COLO668 (cell line): ENCODE measurements around the gene KSR1.

ENCODE experiments used
- DNase-seq: peaks from one replicate; lab custom pipeline; 2025; ENCODE audit not compliant: unreplicated experiment; lab: John Stamatoyannopoulos, UW

KSR1 gene

DNA sequence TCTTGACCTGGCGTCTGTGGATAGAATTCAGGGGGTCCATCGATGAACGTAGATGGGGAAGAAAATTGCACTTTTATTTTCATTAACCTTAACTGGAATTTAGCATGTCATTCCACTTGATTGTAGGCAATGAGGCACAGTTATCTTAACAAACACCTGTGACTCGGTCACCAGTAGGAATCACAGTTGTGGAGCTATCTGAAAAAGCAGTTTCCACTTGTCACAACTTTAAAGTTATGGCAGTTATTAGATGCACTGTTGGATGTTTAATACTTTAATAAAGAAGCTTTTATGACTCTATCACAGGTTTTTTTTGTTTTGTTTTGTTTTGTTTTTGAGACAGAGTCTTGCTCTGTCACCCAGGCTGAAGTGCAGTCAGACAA lies 91.0 kb downstream of the KSR1 start:
- no peak for DNase-seq

DNA sequence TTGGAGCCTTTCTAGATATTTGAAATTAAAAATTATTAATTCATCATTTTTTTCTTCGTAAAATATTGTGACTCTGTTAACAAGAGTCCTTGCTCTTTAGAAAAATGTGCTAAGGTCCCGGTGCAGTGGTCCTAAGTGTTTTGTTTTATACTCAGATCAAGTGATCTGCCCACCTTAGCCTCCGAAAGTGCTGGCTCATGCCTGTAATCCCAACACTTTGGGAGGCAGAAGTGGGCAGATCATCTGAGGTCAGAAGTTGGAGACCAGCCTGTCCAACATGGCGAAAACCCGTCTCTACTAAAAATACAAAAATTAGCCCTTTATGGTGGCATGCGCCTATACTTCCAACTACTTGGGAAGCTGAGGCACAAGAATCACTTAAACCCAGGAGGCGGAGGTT lies 92.1 kb downstream of the KSR1 start:
- DNase-seq, result no peak

DNA sequence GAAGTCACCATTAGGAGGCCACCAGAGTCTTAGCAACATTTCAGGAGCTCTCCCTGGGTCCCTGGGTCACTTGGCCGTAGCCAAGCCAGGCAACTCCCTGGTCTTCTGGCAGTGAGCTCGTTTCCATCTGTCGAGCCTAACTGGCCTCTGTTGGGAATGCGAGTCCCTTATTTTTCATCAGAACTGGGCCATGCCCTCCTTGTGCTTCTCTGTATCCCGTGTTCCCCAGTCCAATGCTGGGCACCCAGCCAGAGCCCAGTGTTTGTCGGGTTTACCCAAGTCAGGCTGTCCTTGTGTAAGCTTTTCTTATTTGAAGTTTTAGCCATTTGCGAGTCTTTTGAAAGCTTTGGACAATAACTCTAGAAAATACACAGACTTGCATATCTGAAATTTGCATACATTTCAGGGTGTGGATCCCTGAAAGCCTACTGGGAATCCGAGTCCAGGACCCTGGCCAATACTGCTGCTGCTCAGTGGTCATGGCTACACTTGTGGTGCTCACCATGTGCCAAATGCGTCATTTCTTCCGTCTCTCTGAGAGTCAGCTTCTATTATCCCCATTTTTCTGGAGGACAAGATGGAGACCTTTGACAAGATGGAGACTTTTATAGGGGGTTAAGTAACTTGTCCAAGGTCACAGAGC lies 93.1 kb downstream of the KSR1 start:
- no peak for DNase-seq

DNA sequence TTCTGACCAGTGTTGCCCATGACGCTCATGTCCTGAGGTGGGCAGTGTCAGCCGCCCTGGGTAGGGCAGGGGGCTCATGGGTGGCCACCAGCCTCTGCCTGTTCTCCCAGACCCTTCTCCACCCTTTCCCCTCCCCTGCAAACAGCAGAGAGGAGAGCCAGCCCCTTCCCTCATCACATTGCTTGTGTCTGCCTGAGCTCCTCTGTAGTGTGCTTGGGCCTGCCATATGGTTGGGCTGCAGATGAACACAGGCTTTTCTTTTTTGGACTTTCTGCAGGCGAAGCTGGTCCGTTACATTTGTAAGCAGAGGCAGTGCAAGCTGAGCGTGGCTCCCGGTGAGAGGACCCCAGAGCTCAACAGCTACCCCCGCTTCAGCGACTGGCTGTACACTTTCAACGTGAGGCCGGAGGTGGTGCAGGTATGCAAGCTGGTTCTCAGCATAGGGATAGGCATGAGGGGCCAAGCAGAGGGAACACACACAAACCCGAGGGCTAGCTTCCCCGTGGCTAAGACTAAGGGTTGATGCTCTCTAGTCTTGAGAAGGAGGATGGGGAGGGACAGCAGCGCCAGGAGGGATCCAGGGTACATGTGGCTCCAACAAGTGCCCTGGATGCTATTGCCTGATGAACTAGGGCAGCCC lies 94.2 kb downstream of the KSR1 start:
- DNase-seq, result no peak

DNA sequence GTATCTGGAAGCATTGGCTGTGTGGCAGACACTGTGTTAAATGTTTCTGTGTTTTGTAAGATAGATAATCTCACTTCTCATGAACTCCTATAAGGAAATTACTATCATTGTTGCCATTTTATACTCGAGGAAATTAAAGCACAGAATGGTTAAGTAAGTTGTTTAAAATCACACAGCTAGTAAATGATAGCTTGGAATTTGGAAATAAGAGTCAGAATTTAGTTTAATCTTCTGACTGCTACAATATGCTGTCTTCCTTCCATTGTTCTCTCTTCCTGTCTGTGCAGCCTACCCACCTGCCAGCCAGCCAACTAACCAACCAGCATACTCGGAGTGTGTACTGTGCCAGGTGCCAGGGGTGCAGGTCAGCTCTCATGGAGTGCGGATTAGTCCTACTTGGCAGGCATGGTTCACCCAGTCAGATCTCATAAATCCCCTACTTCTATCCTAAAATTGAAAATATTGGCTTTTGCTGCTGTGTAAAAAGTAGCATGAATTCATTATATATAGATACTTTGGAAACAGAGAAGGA lies 94.8 kb downstream of the KSR1 start:
- peak; percentile 46 for DNase-seq

DNA sequence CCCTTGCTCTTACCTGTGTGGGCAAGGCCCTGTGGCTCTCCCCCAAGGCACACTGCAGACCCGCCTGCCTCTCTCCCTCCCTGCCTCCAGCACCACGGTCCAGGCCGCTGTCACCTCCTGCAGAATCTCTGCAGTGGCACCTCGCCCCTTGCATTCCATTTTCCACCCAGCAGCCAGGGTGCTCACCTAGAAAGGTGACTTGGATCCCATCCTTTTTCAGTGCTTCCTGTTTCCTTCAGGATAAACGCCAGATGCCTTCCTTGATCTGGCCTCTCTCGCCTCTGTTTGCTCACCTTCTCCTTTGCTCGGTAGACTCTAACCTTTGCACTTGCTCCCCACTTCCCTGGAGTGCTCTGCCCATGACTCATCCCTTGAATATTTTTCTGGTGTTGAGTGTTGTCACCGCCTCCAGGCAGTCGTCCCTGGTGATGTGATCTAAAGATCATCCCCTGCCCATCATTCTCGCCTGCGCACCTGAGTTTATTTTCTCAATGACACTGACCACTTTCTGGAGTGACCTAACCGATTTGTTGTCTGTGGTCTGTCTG lies 95.5 kb downstream of the KSR1 start:
- DNase-seq, result peak; percentile 28

DNA sequence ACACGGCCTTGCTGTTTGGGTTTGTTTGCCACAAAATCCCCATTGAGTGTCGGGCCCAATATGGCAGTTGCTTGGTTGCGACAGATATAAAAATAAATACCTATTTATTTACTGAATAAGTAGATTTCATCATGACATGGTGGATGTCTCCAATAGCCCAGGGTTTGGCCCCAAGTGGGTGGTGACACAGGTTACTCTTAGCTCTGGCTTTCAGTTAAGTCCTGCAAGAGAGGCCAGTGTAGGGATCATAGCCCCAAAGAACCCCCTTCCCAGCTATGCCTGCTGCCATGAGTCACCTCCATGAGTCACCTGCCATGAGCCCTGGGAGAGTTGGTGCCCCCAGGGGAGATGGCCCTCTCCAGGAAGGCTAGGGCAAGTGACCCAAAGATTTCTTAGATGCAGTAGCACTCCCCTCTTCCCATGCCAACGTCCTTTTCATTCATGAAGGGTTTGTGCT lies 96.1 kb downstream of the KSR1 start:
- peak; percentile 28 for DNase-seq

DNA sequence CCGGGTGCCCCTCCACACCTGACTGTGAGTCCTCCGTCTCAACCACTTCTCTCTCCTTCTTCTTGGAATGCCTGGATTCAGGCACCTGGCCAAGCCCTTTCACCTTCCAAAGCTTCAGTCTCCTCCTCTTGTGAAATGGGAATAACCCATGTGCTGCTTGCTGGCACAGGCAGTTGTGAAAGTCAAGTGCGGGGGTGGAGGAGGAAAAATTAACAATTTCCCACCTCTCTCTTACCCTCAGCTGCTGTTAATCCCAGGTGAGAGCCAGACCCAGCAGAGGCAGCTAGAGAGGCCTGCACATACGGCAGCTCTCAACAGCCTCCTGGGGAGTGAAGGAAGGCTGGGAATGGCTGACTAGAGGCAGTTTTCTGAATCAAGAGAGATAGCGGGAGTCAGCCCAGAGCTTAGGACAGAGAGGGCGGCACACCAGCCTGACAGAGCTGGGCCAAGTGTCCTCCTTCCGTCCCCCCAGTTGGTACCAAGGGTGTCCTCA lies 96.8 kb downstream of the KSR1 start:
- DNase-seq, result no peak

DNA sequence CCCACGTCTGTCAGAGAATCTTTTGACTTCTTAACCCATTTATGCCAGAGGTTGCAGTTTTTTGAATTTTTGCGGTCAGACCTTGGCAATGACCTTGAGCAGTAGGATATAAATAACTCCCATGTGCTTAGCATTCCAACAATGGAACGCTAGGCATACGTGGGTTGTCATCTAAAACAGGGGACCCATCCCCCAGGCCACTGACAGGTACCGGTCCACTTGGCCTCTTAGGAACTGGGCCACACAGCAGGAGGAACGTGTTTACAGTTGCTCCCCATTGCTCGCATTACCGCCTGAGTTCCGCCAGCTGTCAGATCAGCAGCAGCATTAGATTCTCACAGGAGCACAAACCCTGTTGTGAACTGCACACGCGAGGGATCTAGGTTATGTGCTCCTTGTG lies 97.9 kb downstream of the KSR1 start:
- no peak for DNase-seq

DNA sequence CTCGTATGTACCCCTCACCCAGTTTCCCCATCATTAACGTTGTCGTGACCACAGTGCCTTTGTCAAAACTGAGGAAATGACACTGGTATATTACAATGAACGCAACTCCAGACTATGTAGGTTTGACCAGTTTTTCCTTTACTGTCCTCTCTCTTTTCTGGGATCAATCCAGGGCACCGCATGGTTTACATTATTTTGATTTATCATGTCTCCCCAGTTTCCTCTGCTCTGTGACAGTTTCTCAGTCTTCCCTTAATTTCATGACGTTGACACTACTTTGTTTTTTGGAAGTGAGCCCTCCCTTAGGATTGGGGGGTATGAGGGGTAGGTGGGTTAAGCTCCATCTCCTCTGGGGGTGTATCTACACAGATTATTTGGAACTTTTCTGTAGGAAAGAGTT lies 98.7 kb downstream of the KSR1 start:
- no peak for DNase-seq

DNA sequence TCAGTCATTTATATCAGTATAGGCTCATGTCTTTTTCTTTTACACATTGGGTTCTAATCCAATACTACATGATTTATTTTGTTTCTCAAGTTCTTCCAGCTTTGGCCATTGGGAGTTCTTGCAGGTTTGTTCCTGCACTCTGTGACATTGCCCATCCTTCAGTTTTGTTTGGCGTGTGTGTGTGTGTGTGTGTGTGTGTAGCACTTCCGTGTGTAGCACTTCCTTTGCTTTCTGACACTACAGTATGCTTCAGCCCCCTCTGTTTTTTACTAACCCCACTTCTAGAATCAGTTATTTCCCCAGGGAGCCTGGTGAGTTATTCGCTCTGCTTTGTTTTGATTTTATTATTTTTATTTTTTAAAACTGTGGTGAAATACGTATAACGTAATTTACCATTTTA lies 99.1 kb downstream of the KSR1 start:
- no peak for DNase-seq

DNA sequence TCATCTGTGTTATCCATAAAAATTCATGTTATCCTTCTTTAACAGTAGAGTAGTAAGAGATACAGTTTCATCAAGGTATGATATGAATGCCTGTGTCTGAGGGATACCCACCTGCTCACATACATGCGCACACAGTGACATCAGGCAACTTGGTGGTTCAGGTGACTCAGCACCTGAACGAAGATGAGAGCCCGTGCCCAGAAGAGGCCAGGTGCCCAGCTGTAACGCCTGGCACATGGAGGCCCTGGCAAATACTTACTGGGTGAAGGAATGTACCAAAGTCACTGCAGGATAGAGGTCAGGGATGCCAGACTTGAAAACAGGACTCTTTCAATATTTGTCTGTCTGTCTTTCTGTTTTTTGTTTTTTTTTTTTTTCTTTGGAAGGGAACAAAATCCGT lies 102.1 kb downstream of the KSR1 start:
- DNase-seq, result peak; percentile 58

DNA sequence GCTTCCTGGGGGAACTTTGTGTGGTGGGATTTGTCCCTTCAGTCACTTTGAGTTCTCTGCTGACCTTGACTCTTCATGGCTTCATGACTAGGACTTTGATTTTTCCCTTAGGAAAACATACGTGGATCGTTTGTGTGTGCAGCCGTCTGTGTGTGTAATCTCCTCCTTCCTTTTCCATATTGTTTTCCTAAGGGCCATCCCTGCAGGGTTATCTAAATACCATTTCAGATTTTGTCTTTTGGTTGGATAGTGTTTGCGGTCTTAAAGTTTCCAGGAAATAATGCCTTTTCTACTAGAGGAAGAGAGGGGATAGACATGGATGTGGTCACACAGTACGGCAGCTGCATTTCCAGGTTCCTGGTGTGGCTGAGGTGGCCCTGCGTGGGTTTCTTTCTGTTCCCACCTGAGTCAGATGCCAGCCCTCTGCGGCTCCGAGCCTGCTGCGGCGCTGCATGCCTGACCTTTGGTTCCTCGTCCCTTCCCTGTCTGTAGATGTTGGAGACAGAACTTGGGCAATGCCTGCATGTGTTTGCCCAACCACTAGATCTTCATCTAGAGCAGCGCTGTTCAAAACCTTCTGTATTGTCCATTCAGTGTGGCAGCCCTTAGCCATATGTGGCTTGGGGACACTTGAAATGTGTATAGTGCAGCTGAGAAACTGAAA lies 102.7 kb downstream of the KSR1 start:
- DNase-seq, result no peak

DNA sequence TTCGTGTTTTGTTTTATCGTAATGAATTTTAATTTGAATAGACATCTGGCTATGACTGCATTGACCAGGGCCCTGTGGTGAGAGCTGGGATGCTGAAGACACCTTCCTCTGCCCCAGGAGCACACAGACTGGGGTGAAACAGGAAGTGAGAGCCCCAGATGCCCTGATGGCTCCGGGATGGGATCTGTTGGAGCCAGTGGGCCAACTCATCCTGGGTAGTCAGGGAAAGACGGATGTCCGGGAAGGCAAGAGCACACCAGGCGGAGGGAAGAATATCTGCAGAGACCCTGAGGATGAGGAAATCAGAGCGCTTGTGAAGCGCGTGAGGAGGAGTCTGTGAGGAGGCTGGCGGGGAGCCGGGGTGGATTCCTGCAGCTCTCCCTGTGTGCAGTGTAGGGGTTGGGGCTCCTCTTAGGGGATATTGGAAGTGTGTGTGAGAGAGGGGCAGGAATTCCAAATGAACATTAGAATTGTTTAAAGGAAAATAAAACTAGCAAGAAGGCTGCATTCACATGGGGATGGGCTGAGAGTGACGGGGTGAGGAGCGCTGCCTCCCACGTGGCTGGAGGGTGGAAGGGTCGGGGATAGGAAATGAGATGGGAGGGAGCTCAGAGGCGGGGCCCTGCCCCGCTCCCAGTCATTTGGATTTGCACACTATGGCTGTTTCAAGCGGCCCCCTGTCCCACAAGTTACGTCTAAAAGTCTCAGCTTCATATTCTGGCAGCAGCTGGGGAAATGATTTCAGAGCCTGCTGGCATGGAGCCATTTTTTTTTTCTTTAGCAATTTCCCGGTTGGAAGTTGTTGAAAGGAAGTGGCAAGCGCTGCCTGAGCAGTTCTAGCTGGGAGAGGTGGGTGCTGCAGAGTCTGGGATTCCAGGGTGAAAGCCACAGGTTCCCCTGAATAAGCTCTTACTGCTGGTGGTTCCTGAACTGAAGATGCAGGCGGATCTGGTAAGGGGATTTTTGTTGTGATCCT lies 103.5 kb downstream of the KSR1 start:
- DNase-seq, result peak; percentile 7

DNA sequence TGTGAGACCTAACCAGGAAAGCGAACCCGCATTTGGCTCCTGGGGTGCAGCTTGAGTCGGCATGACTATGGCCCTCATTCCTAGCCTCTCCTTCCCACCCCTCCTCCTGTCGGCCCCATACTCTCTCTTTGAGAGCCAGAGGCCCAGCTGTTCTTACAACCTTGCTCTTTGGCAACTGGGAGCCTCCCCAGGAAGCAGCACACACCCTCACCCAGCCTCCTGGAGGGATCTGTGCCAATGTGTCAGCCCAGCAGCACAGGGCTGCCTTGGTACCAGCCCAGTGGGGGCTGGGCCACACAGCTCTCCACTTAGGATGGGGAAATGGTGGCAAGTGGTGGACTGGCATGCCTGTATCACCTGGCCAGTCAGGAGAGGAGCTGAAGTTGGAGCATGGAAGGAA lies 104.4 kb downstream of the KSR1 start:
- no peak for DNase-seq

DNA sequence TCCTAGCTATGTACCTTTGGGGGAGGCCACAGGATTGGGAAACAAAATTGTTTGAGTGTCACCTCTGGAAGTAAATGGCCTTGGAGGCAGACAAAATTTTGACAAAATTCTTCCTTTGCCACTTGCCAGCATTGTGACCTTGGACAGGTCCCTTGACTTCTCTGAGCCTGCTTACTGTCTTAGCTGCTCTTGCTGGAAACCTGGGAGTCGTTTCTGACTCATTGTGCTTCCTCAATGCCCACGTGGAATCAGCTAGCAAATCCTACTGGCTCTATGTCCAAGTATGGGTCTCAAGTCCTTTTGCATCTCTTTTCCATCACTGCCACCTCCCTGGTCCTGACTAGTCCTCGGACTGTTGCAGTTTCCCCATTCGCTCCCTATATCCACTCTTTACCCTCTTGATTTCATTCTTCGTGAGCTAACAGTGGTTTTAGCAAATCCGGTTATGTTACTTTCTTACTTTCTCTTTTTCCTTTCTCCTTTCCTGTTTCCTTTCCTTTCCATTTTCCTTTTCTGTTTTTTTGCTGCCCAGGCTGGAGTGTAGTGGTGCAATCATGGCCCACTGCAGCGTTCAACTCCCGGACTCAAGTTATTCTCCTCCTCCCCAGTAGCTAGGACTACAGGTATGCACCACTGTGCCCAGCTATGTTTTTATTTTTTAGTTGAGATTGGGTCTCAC lies 106.7 kb downstream of the KSR1 start:
- DNase-seq, result no peak

DNA sequence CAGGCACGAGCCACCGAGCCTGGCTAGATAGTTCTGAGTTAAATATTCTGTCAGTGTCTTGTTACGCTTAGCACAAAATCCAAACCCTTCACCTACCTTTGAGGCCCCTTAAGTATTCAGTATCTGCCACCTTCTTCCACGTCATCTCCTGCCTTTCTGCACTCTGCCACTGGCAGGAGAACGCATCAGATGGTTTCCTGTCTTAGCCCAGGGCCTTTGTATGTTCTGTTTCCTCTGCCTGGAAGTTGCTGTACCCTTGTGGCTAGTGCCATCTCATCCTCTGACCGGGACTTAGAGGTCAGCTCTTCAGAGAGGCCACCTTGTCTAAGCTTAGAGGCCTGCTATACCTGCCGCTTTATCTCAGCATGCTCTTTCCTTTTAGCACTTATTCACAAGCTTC lies 107.3 kb downstream of the KSR1 start:
- DNase-seq, result no peak

DNA sequence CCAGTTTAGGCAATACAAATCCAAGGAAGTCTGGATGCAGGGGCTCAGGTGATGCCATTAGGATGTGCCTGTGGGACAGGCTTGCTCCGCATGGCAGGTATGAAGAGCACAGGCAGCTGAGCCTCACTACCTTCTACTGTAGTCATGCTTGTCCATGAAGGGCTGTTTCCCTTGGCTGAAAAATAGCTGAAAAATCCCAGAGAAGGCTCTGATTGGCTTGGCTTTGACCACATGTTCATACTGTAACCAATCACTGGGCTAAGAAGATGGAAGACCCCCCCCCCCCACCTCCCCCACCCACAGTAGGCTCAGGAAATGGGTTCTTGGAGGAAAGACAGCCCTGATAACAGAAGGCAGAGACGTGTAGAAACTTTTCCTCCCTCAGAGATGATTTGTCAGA lies 108.2 kb downstream of the KSR1 start:
- no peak for DNase-seq

DNA sequence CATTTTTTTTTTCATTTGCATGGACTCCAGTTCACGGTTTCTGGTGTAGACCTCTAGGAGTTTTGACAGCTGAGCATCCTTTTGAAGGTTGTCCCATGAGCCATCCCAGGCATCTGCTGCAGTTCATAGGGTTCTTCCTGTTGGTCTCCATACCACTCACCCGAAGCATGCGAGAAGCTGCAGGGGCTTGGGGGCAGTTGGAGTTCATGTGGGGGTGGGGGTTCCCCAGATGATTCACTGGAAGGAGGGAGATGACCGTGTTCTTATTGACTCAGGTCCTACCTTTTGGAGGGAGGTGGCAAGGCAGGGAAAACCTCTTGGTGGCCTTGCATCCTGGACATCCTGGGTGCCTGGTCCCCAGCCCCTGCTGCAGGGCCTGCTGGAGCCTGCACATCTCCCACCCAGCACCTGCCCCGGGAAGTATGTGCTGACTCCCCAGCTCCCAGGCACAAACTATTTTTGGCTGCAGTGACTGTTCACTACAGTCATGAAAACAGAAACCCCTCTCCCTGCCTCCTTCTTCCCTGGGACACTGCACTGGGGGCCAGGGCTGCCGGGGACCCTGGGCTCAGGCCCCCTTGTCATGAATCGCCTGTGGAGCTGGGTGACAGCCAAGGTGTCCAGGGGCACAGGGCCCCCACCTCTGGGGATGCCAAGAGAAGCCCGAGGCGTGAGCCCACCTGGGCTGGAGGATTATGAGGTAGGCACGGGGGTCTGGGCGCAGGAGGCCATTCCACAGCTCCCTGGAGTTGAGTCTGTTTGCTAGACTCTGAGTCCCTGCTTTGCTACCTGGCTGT lies 109.8 kb downstream of the KSR1 start:
- DNase-seq, result no peak
